Measurements from ENCODE around the gene TAPBPL.

DNA sequence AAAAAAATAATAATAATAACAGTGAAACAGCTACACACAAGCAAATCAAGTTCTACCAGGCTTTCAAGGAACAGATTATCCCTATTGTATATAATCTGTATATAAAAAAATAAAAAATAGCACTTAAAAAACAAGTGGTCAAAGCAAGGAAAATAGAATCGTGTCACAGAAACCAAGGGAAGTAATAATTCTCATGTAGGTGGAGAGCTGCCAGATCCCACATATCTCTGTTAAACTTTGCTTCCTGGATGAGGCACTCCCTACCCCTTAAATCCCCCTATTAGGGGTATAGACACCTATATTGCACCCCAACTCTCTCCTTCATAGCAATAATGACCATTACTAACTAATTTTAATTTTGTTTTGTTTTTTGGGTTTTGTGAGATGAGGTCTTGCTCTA lies 11.5 kb upstream of the TAPBPL start:
- TF ChIP-seq, protein P1, sequence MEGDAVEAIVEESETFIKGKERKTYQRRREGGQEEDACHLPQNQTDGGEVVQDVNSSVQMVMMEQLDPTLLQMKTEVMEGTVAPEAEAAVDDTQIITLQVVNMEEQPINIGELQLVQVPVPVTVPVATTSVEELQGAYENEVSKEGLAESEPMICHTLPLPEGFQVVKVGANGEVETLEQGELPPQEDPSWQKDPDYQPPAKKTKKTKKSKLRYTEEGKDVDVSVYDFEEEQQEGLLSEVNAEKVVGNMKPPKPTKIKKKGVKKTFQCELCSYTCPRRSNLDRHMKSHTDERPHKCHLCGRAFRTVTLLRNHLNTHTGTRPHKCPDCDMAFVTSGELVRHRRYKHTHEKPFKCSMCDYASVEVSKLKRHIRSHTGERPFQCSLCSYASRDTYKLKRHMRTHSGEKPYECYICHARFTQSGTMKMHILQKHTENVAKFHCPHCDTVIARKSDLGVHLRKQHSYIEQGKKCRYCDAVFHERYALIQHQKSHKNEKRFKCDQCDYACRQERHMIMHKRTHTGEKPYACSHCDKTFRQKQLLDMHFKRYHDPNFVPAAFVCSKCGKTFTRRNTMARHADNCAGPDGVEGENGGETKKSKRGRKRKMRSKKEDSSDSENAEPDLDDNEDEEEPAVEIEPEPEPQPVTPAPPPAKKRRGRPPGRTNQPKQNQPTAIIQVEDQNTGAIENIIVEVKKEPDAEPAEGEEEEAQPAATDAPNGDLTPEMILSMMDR (IDR thresholded peaks at IDR 0.05; ENCODE audit: low read length) = no peak
- TF ChIP-seq EZH2 (optimal IDR thresholded peaks at IDR 0.05; ENCODE audit: low read depth, low read length) (no peak), EZH2phosphoT487 (IDR thresholded peaks at IDR 0.05; ENCODE audit: low read length) (no peak)

Data from MM.1S (cell line).